GM23338 (cell line): ENCODE results near the gene CCDC54. TPM values are rescaled to one million over a fixed set of nuclear protein-coding genes. Genes with fewer than 3 reads are reported as not detected.

Experiments
- ATAC-seq: fragments of 200-7000 bp; cut with Tn5 transposase; 3 replicates; pipeline ENCODE4 v1.9.1; 2020
- DNase-seq: peaks from one replicate; pipeline ENCODE4 v3.0.0-alpha.2; 2015; ENCODE audit warnings: low spot score
- H2AFZ ChIP-seq: fragments of 200-600 bp; sonication (generic); 2 replicates; pipeline ENCODE4 v1.8.0; 2016; ENCODE audit warnings: antibody characterized with exemption, mild to moderate bottlenecking, moderate library complexity
- H3F3A ChIP-seq: fragments of 200-600 bp; sonication (generic); replicated peaks from 2 replicates; pipeline ENCODE4 v1.8.0; 2017; ENCODE audit warnings: antibody characterized with exemption, mixed run types, low read depth
- H3K27ac ChIP-seq: fragments of 200-600 bp; sonication (generic); 2 replicates; pipeline ENCODE4 v1.6.1; 2016; ENCODE audit warnings: low read depth
- H3K27me3 ChIP-seq: fragments of 200-600 bp; sonication (generic); 2 replicates; pipeline ENCODE4 v1.8.0; 2016; ENCODE audit warnings: mild to moderate bottlenecking, mixed run types, moderate library complexity; ENCODE audit not compliant: insufficient read depth
- H3K36me3 ChIP-seq: fragments of 200-600 bp; sonication (generic); 2 replicates; pipeline ENCODE4 v1.8.0; 2016; ENCODE audit warnings: mild to moderate bottlenecking; ENCODE audit not compliant: insufficient read depth
- H3K4me1 ChIP-seq: fragments of 200-600 bp; sonication (generic); 2 replicates; pipeline ENCODE4 v1.8.0; 2016; ENCODE audit warnings: mild to moderate bottlenecking, moderate library complexity; ENCODE audit not compliant: insufficient read depth
- H3K4me2 ChIP-seq: fragments of 200-600 bp; sonication (generic); 2 replicates; pipeline ENCODE4 v1.7.1; 2017; ENCODE audit warnings: mixed run types
- H3K4me3 ChIP-seq: fragments of 200-600 bp; sonication (generic); 2 replicates; pipeline ENCODE4 v1.6.1; 2016; ENCODE audit warnings: mixed run types
- H3K79me2 ChIP-seq: fragments of 200-600 bp; sonication (generic); replicated peaks from 2 replicates; pipeline ENCODE4 v1.8.0; 2017; ENCODE audit warnings: mild to moderate bottlenecking; ENCODE audit not compliant: insufficient read depth
- H3K9me2 ChIP-seq: fragments of 200-600 bp; sonication (generic); 2 replicates; pipeline ENCODE4 v1.8.0; 2017; ENCODE audit not compliant: insufficient read depth
- H4K20me1 ChIP-seq: fragments of 200-600 bp; sonication (generic); replicated peaks from 2 replicates; pipeline ENCODE4 v1.8.0; 2017; ENCODE audit warnings: mild to moderate bottlenecking; ENCODE audit not compliant: insufficient read depth
- H3K27ac Mint-ChIP-seq: 2 replicates; pipeline ENCODE4 v1.8.0; 2020; ENCODE audit warnings: inconsistent platforms, mild to moderate bottlenecking, moderate library complexity, mixed read lengths
- H3K27me3 Mint-ChIP-seq: 3 replicates; pipeline ENCODE4 v1.8.0; 2022; ENCODE audit warnings: low read depth, mild to moderate bottlenecking, moderate library complexity, mixed read lengths, inconsistent platforms; ENCODE audit not compliant: insufficient read depth, poor library complexity
- H3K36me3 Mint-ChIP-seq: 3 replicates; pipeline ENCODE4 v1.8.0; 2021; ENCODE audit warnings: low read depth, mild to moderate bottlenecking, inconsistent platforms, moderate library complexity, mixed read lengths
- H3K4me1 Mint-ChIP-seq: 3 replicates; pipeline ENCODE4 v1.8.0; 2020; ENCODE audit warnings: mild to moderate bottlenecking, inconsistent platforms, mixed read lengths
- H3K4me3 Mint-ChIP-seq: 3 replicates; pipeline ENCODE4 v1.8.0; 2021; ENCODE audit warnings: moderate library complexity, mild to moderate bottlenecking, inconsistent platforms, mixed read lengths
- H3K9me3 Mint-ChIP-seq: 3 replicates; pipeline ENCODE4 v1.8.0; 2020; ENCODE audit warnings: moderate library complexity, mild to moderate bottlenecking, inconsistent platforms, mixed read lengths
- CREB1 ChIP-seq: fragments of 250-450 bp; sonication (Bioruptor Pico); IDR thresholded peaks from 2 replicates; pipeline ENCODE4 v1.5.0; 2020; ENCODE audit warnings: low read depth, mild to moderate bottlenecking, moderate library complexity
- EZH2 ChIP-seq: fragments of 200-600 bp; sonication (generic); IDR thresholded peaks from one replicate; pipeline ENCODE4 v1.8.0; 2017; ENCODE audit warnings: antibody characterized with exemption, mild to moderate bottlenecking, low read depth; ENCODE audit not compliant: unreplicated experiment
- EZH2phosphoT487 ChIP-seq: fragments of 200-600 bp; sonication (generic); IDR thresholded peaks from one replicate; pipeline ENCODE4 v1.8.1; 2018; ENCODE audit warnings: antibody characterized with exemption; ENCODE audit not compliant: unreplicated experiment
- JUNB ChIP-seq: IDR thresholded peaks from one replicate; pipeline ENCODE4 v1.6.1; 2016; ENCODE audit warnings: antibody characterized with exemption; ENCODE audit not compliant: unreplicated experiment
- NANOG ChIP-seq: IDR thresholded peaks from 2 replicates; pipeline ENCODE4 v1.6.1; 2016; ENCODE audit warnings: antibody characterized with exemption, borderline replicate concordance
- POLR2AphosphoS5 ChIP-seq: IDR thresholded peaks from 2 replicates; pipeline ENCODE4 v1.6.1; 2016; ENCODE audit warnings: antibody characterized with exemption, low read depth
- STAT1 ChIP-seq: IDR thresholded peaks from one replicate; pipeline ENCODE4 v1.6.1; 2016; ENCODE audit warnings: antibody characterized with exemption; ENCODE audit not compliant: unreplicated experiment
- ZNF114 ChIP-seq: fragments of 250-450 bp; sonication (Bioruptor Pico); IDR thresholded peaks from 2 replicates; pipeline ENCODE4 v1.5.0; 2020; ENCODE audit warnings: mild to moderate bottlenecking, moderate library complexity
- ZNF331 ChIP-seq: fragments of 250-450 bp; sonication (Bioruptor Pico); IDR thresholded peaks from 2 replicates; pipeline ENCODE4 v1.5.0; 2020; ENCODE audit warnings: low read depth, mild to moderate bottlenecking, moderate library complexity
- polyA plus RNA-seq: library from polyadenylated mRNA; unstranded; fragments of >200 nt; fragmentation: Nextera tagmentation; extraction: Ambion mirVana; gene quantifications from 2 replicates; pipeline ENCODE4 v1.2.1, GENCODE V29; 2016
- total RNA-seq: library from RNA; depleted of rRNA; stranded (reverse); fragments of >200 nt; shearing (Covaris generic); gene quantifications from 2 replicates; pipeline ENCODE4 v1.2.3, GENCODE V29; 2014
- TF ChIP-seq, protein P1 (sequence below): IDR thresholded peaks from 2 replicates; pipeline ENCODE4 v1.6.1; 2016; ENCODE audit warnings: antibody characterized with exemption
- TF ChIP-seq, protein P2 (sequence below): fragments of 250-450 bp; sonication (Bioruptor Pico); IDR thresholded peaks from 2 replicates; pipeline ENCODE4 v1.5.0; 2020; ENCODE audit warnings: mild to moderate bottlenecking, moderate library complexity
- TF ChIP-seq, protein P3 (sequence below): IDR thresholded peaks from one replicate; pipeline ENCODE4 v1.6.1; 2018; ENCODE audit warnings: antibody characterized with exemption; ENCODE audit not compliant: unreplicated experiment
- TF ChIP-seq, protein P4 (sequence below), 2 experiments: fragments of 200-600 bp in 1 of 2; sonication (generic) in 1 of 2; conservative IDR thresholded peaks; 2 replicates each; pipeline versions ENCODE4 v1.5.1 to v1.6.1; 2016 to 2017; ENCODE audit warnings: antibody characterized with exemption in 2 of 2, low read depth in 2 of 2, mild to moderate bottlenecking in 2 of 2, moderate library complexity in 1 of 2

Gene CCDC54
- total and polyA plus RNA-seq, 2 experiments from 2014 or later, result not detected

DNA sequence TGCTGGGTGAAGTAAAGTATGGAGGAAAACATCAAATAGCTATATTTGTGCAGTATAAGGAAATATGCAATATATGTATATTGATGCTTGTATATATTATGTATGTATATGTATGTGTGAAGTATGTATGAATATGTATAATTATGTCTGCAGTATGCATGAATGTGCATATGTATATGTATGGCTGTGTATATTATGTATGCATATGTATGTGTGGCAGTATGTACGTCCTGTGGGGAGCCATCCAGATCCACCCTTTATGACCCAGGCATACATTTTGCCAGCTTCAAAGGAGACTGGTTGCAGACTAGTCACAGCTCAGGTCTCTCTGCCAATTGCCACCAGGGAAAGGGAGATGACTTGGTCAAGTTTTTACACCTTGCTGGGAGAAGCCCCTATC, 24.1 kb downstream of the CCDC54 start:
- DNase-seq (no peak), ATAC-seq (no peak)
- H3K27ac Mint-ChIP-seq, result no peak overlapping the region
- Histone ChIP-seq H3K4me3 (no peak overlapping the region), H3F3A (no peaks in the 10 kb centered on the region), H4K20me1 (no peaks in the 10 kb centered on the region), H3K4me2 (no peak overlapping the region), H3K27me3 (no peaks in the 10 kb centered on the region), H3K36me3 (no peaks in the 10 kb centered on the region), H3K79me2 (no peaks in the 10 kb centered on the region), H3K27ac (no peak overlapping the region), H3K4me1 (peaks cover 5% of the 10 kb centered on the region), H2AFZ (no peak overlapping the region), H3K9me2 (0 out of 2 replicates have a peak, but pooled peaks cover 11% of the 10 kb centered on the region)
- H3K27me3 Mint-ChIP-seq, result no peaks in the 10 kb centered on the region
- H3K36me3 Mint-ChIP-seq, result no peaks in the 10 kb centered on the region
- no peak overlapping the region for H3K4me3 Mint-ChIP-seq
- no peaks in the 10 kb centered on the region for H3K9me3 Mint-ChIP-seq
- TF ChIP-seq, protein P1, sequence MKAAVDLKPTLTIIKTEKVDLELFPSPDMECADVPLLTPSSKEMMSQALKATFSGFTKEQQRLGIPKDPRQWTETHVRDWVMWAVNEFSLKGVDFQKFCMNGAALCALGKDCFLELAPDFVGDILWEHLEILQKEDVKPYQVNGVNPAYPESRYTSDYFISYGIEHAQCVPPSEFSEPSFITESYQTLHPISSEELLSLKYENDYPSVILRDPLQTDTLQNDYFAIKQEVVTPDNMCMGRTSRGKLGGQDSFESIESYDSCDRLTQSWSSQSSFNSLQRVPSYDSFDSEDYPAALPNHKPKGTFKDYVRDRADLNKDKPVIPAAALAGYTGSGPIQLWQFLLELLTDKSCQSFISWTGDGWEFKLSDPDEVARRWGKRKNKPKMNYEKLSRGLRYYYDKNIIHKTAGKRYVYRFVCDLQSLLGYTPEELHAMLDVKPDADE, result no peak
- TF ChIP-seq JUNB, result no peak
- TF ChIP-seq, protein P2, sequence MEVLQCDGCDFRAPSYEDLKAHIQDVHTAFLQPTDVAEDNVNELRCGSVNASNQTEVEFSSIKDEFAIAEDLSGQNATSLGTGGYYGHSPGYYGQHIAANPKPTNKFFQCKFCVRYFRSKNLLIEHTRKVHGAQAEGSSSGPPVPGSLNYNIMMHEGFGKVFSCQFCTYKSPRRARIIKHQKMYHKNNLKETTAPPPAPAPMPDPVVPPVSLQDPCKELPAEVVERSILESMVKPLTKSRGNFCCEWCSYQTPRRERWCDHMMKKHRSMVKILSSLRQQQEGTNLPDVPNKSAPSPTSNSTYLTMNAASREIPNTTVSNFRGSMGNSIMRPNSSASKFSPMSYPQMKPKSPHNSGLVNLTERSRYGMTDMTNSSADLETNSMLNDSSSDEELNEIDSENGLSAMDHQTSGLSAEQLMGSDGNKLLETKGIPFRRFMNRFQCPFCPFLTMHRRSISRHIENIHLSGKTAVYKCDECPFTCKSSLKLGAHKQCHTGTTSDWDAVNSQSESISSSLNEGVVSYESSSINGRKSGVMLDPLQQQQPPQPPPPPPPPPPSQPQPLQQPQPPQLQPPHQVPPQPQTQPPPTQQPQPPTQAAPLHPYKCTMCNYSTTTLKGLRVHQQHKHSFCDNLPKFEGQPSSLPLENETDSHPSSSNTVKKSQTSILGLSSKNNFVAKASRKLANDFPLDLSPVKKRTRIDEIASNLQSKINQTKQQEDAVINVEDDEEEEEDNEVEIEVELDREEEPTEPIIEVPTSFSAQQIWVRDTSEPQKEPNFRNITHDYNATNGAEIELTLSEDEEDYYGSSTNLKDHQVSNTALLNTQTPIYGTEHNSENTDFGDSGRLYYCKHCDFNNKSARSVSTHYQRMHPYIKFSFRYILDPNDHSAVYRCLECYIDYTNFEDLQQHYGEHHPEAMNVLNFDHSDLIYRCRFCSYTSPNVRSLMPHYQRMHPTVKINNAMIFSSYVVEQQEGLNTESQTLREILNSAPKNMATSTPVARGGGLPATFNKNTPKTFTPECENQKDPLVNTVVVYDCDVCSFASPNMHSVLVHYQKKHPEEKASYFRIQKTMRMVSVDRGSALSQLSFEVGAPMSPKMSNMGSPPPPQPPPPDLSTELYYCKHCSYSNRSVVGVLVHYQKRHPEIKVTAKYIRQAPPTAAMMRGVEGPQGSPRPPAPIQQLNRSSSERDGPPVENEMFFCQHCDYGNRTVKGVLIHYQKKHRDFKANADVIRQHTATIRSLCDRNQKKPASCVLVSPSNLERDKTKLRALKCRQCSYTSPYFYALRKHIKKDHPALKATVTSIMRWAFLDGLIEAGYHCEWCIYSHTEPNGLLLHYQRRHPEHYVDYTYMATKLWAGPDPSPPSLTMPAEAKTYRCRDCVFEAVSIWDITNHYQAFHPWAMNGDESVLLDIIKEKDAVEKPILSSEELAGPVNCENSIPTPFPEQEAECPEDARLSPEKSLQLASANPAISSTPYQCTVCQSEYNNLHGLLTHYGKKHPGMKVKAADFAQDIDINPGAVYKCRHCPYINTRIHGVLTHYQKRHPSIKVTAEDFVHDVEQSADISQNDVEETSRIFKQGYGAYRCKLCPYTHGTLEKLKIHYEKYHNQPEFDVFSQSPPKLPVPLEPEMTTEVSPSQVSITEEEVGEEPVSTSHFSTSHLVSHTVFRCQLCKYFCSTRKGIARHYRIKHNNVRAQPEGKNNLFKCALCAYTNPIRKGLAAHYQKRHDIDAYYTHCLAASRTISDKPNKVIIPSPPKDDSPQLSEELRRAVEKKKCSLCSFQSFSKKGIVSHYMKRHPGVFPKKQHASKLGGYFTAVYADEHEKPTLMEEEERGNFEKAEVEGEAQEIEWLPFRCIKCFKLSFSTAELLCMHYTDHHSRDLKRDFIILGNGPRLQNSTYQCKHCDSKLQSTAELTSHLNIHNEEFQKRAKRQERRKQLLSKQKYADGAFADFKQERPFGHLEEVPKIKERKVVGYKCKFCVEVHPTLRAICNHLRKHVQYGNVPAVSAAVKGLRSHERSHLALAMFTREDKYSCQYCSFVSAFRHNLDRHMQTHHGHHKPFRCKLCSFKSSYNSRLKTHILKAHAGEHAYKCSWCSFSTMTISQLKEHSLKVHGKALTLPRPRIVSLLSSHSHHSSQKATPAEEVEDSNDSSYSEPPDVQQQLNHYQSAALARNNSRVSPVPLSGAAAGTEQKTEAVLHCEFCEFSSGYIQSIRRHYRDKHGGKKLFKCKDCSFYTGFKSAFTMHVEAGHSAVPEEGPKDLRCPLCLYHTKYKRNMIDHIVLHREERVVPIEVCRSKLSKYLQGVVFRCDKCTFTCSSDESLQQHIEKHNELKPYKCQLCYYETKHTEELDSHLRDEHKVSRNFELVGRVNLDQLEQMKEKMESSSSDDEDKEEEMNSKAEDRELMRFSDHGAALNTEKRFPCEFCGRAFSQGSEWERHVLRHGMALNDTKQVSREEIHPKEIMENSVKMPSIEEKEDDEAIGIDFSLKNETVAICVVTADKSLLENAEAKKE (CRISPR knock-in tag), result no peak
- TF ChIP-seq, protein P3, sequence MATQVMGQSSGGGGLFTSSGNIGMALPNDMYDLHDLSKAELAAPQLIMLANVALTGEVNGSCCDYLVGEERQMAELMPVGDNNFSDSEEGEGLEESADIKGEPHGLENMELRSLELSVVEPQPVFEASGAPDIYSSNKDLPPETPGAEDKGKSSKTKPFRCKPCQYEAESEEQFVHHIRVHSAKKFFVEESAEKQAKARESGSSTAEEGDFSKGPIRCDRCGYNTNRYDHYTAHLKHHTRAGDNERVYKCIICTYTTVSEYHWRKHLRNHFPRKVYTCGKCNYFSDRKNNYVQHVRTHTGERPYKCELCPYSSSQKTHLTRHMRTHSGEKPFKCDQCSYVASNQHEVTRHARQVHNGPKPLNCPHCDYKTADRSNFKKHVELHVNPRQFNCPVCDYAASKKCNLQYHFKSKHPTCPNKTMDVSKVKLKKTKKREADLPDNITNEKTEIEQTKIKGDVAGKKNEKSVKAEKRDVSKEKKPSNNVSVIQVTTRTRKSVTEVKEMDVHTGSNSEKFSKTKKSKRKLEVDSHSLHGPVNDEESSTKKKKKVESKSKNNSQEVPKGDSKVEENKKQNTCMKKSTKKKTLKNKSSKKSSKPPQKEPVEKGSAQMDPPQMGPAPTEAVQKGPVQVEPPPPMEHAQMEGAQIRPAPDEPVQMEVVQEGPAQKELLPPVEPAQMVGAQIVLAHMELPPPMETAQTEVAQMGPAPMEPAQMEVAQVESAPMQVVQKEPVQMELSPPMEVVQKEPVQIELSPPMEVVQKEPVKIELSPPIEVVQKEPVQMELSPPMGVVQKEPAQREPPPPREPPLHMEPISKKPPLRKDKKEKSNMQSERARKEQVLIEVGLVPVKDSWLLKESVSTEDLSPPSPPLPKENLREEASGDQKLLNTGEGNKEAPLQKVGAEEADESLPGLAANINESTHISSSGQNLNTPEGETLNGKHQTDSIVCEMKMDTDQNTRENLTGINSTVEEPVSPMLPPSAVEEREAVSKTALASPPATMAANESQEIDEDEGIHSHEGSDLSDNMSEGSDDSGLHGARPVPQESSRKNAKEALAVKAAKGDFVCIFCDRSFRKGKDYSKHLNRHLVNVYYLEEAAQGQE, result no peak
- TF ChIP-seq NANOG, result no peak
- no peak for TF ChIP-seq ZNF331
- TF ChIP-seq, protein P4, sequence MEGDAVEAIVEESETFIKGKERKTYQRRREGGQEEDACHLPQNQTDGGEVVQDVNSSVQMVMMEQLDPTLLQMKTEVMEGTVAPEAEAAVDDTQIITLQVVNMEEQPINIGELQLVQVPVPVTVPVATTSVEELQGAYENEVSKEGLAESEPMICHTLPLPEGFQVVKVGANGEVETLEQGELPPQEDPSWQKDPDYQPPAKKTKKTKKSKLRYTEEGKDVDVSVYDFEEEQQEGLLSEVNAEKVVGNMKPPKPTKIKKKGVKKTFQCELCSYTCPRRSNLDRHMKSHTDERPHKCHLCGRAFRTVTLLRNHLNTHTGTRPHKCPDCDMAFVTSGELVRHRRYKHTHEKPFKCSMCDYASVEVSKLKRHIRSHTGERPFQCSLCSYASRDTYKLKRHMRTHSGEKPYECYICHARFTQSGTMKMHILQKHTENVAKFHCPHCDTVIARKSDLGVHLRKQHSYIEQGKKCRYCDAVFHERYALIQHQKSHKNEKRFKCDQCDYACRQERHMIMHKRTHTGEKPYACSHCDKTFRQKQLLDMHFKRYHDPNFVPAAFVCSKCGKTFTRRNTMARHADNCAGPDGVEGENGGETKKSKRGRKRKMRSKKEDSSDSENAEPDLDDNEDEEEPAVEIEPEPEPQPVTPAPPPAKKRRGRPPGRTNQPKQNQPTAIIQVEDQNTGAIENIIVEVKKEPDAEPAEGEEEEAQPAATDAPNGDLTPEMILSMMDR (conservative IDR thresholded peaks at IDR 0.05; ENCODE audit: low read depth in 2 of 2), result no peak
- no peak for TF ChIP-seq EZH2phosphoT487
- no peak for TF ChIP-seq STAT1
- TF ChIP-seq CREB1, result no peak
- TF ChIP-seq POLR2AphosphoS5, result no peak
- no peak for TF ChIP-seq ZNF114 (CRISPR knock-in tag)
- TF ChIP-seq EZH2, result no peak
- H3K4me1 Mint-ChIP-seq, result 0 out of 3 replicates have a peak, but pooled peaks cover 2% of the 10 kb centered on the region
